GM18517 (cell line): ENCODE measurements around the gene ADAMTS20.
A peak's percentile ranks its signal among the peaks of the same experiment; 100 is the strongest.

Experiments
- ATAC-seq: cut with Tn5 transposase; IDR thresholded peaks from one replicate; pipeline ENCODE4 v1.9.1; 2021; ENCODE audit warnings: mild to moderate bottlenecking, moderate library complexity; ENCODE audit not compliant: unreplicated experiment

ADAMTS20 gene

GRCh38 chr12:43482311-43483085 lies 69.5 kb downstream of the ADAMTS20 start:
- no peak for ATAC-seq

- ATAC-seq = no peak
These were observed 71.4 kb downstream of the ADAMTS20 start for GRCh38 chr12:43480591-43480990.

- ATAC-seq = no peak
These were observed 89.3 kb downstream of the ADAMTS20 start for GRCh38 chr12:43462741-43463140.

GRCh38 chr12:43462080-43462479 lies 89.9 kb downstream of the ADAMTS20 start:
- no peak for ATAC-seq

- no peak for ATAC-seq
These were observed 92.7 kb downstream of the ADAMTS20 start for GRCh38 chr12:43459285-43459684.

GRCh38 chr12:43453761-43454160 lies 98.2 kb downstream of the ADAMTS20 start:
- no peak for ATAC-seq

GRCh38 chr12:43444940-43445564 lies 107.0 kb downstream of the ADAMTS20 start:
- peak; percentile 72 for ATAC-seq

GRCh38 chr12:43436597-43436996 lies 115.4 kb downstream of the ADAMTS20 start:
- ATAC-seq = no peak

- no peak for ATAC-seq
These were observed 117.4 kb downstream of the ADAMTS20 start for GRCh38 chr12:43434614-43435013.

GRCh38 chr12:43428088-43428600 lies 123.9 kb downstream of the ADAMTS20 start:
- no peak for ATAC-seq

- ATAC-seq = no peak
These were observed 126.6 kb downstream of the ADAMTS20 start for GRCh38 chr12:43425361-43425760.

GRCh38 chr12:43416981-43417380 lies 135.0 kb downstream of the ADAMTS20 start:
- no peak for ATAC-seq

- ATAC-seq = peak; percentile 67
These were observed 144.0 kb downstream of the ADAMTS20 start for GRCh38 chr12:43407816-43408645.

GRCh38 chr12:43406801-43407200 lies 145.2 kb downstream of the ADAMTS20 start:
- no peak for ATAC-seq

- ATAC-seq = no peak
These were observed 149.6 kb downstream of the ADAMTS20 start for GRCh38 chr12:43402436-43402835.

GRCh38 chr12:43401096-43401495 lies 150.9 kb downstream of the ADAMTS20 start:
- no peak for ATAC-seq

- no peak for ATAC-seq
These were observed 155.3 kb downstream of the ADAMTS20 start for GRCh38 chr12:43396671-43397070.

- no peak for ATAC-seq
These were observed 159.9 kb downstream of the ADAMTS20 start for GRCh38 chr12:43392116-43392515.

- no peak for ATAC-seq
These were observed 170.1 kb downstream of the ADAMTS20 start for GRCh38 chr12:43381879-43382278.

- no peak for ATAC-seq
These were observed 173.6 kb downstream of the ADAMTS20 start for GRCh38 chr12:43378448-43378847.

- ATAC-seq = no peak
These were observed 181.7 kb downstream of the ADAMTS20 start for GRCh38 chr12:43370263-43370662.
